ENCODE data around the gene SH3RF3. TPM values are rescaled to one million over a fixed set of nuclear protein-coding genes. Genes with fewer than 3 reads are reported as not detected.

SH3RF3 gene
- total RNA-seq, 2 donors from 2014 or later = 1.3 to 5.6 TPM

- Histone ChIP-seq H3K9me3 (no peaks in the 10 kb centered on the region), H3K27ac (no peak overlapping the region), H3K4me3 (no peak overlapping the region), H3K36me3 (replicated peaks in 1 of 2; ENCODE audit: insufficient read depth in 1 of 2, low read depth in 2 of 2) (no peaks in the 10 kb centered on the region), H3K4me1 (no peaks in the 10 kb centered on the region), H3K27me3 (no peaks in the 10 kb centered on the region)
- 68 to 71% methylated on average over 6 to 7 of the region's 7 CpGs for WGBS, 2 donors
- no peak for DNase-seq
- intact Hi-C loops (cut with DNase I) = no loop called here
- ATAC-seq = no peak
- TF ChIP-seq CTCF (IDR thresholded peaks at IDR 0.05) = no peak
- no peak for TF ChIP-seq POLR2A (IDR thresholded peaks at IDR 0.05)
Measured at GRCh38 chr2:109415581-109416013, 286.6 kb downstream of the SH3RF3 start.

GRCh38 chr2:109417701-109418335 is 288.8 kb downstream of the SH3RF3 start:
- TF ChIP-seq CTCF (IDR thresholded peaks at IDR 0.05) (no peak), POLR2A (IDR thresholded peaks at IDR 0.05) (no peak)
- Histone ChIP-seq H3K36me3 (replicated peaks in 1 of 2; ENCODE audit: insufficient read depth in 1 of 2, low read depth in 2 of 2) (no peaks in the 10 kb centered on the region), H3K4me1 (no peaks in the 10 kb centered on the region), H3K27ac (no peak overlapping the region), H3K4me3 (no peak overlapping the region), H3K27me3 (no peaks in the 10 kb centered on the region), H3K9me3 (no peaks in the 10 kb centered on the region)
- DNase-seq (no peak), ATAC-seq (no peak)
- intact Hi-C loops (cut with DNase I) = no loop called here
- WGBS, 2 donors = 64 to 77% methylated on average over 9 to 10 of the region's 10 CpGs

DNA sequence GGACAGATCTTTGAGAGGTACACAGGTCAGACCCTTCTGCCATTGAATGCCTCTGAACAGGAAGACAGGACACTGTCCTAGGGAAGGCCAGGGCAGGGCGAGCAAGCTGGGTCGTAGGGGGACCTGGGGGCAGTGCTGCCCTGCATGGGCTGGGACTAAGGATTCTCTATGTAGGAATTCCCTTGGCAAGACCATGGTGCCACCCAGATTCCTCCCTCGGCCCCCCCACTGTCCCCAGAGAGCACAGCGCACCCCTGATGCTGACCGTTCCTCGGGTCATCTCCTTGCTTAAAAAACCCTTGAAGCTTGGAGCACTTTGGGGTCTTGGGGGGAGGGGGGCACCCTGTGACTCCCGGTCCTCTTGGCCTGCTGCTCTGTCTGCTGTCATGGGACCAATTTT is 289.7 kb downstream of the SH3RF3 start:
- DNase-seq (no peak), ATAC-seq (no peak)
- Histone ChIP-seq H3K4me3 (no peak overlapping the region), H3K36me3 (replicated peaks in 1 of 2; ENCODE audit: insufficient read depth in 1 of 2, low read depth in 2 of 2) (no peaks in the 10 kb centered on the region), H3K4me1 (no peaks in the 10 kb centered on the region), H3K27ac (no peak overlapping the region), H3K9me3 (no peaks in the 10 kb centered on the region), H3K27me3 (no peaks in the 10 kb centered on the region)
- TF ChIP-seq POLR2A (IDR thresholded peaks at IDR 0.05) (no peak), CTCF (IDR thresholded peaks at IDR 0.05) (no peak)
- intact Hi-C loops (cut with DNase I) = no loop called here
- WGBS, 2 donors = 71 to 87% methylated on average over 5 to 7 of the region's 7 CpGs

DNA sequence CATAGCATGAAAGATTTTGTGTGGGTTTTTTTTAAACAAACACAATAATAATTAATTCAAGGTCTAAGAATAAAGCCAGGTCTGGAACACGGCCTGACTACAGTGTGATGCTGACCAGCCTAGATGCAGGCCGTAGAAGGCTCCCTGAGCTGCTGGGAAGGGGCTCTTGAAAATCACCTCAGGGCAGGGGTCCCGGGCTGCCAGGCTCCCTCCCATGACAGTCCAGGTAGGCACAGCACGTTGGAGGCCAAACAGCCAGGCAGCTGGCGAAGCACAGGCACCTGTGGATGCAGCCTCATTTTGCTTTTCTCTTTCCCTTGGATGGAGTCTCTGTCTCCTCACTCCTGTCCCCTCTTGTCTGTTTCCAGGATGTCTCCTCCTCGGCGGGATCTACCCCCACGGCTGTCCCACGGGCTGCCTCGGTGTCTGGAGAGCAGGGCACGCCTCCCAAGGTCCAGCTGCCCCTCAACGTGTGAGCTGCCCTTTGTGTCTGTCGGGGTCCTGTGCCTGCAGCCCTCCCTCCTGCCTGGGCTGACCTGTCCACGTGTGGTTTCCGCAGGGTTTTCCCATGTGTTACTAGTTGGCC is 290.3 kb downstream of the SH3RF3 start:
- H3K4me1 ChIP-seq = no peaks in the 10 kb centered on the region
- DNase-seq (no peak), ATAC-seq (no peak)
- H3K27ac ChIP-seq = no peak overlapping the region
- TF ChIP-seq CTCF (IDR thresholded peaks at IDR 0.05) = no peak
- no peaks in the 10 kb centered on the region for H3K9me3 ChIP-seq
- H3K4me3 ChIP-seq = no peak overlapping the region
- intact Hi-C loops (cut with DNase I) = no loop called here
- H3K36me3 ChIP-seq (replicated peaks in 1 of 2; ENCODE audit: insufficient read depth in 1 of 2, low read depth in 2 of 2) = no peaks in the 10 kb centered on the region
- WGBS, 2 donors = 66 to 72% methylated on average over 15 of the region's 15 CpGs
- no peaks in the 10 kb centered on the region for H3K27me3 ChIP-seq

DNA sequence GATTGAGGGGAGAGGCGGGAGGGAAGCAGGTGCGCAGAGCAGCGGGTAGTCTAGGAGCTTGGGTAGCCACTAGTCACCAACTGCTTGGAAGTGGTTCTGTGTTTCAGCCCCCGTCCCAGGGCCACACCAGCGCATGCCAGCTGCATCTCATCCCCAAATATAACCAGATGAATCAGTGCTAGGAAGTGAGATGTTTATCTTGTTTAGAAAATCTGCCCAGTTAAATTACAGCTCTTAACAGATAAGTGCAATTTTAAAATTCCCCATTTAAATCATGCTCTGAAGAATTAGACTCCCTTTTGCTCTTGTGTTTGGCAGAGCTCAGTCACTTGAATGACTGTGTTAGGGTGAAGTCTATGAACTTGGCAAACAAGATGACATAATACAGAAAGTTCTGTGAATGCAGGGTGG is 291.0 kb downstream of the SH3RF3 start:
- Histone ChIP-seq H3K36me3 (replicated peaks in 1 of 2; ENCODE audit: insufficient read depth in 1 of 2, low read depth in 2 of 2) (no peaks in the 10 kb centered on the region), H3K9me3 (no peaks in the 10 kb centered on the region), H3K4me3 (no peak overlapping the region), H3K4me1 (no peaks in the 10 kb centered on the region), H3K27ac (no peak overlapping the region), H3K27me3 (no peaks in the 10 kb centered on the region)
- 76 to 92% methylated on average over 5 of the region's 5 CpGs for WGBS, 2 donors
- DNase-seq (no peak), ATAC-seq (no peak)
- intact Hi-C loops (cut with DNase I) = no loop called here
- TF ChIP-seq POLR2A (IDR thresholded peaks at IDR 0.05) (no peak), CTCF (IDR thresholded peaks at IDR 0.05) (no peak)
